Muscle of leg (tissue), 11 donors: ENCODE results near the gene LRFN4. TPM values are rescaled to one million over a fixed set of nuclear protein-coding genes. Genes with fewer than 3 reads are reported as not detected.
A peak's percentile ranks its signal among the peaks of the same experiment; 100 is the strongest.

Source experiments
- DNase-seq: peaks from one replicate; pipeline ENCODE4 v3.0.0; 2013
- H3K27ac ChIP-seq: one replicate; pipeline ENCODE4 v1.5.1; 2013; ENCODE audit warnings: mild to moderate bottlenecking, low read length, control low read depth
- H3K27me3 ChIP-seq: one replicate; pipeline ENCODE4 v1.6.1; 2013; ENCODE audit warnings: low read length; ENCODE audit not compliant: control insufficient read depth, insufficient read depth
- H3K36me3 ChIP-seq: one replicate; pipeline ENCODE4 v1.6.1; 2013; ENCODE audit warnings: low read length; ENCODE audit not compliant: control insufficient read depth, insufficient read depth
- H3K4me1 ChIP-seq: one replicate; pipeline ENCODE4 v1.6.1; 2013; ENCODE audit warnings: low read length; ENCODE audit not compliant: control insufficient read depth, insufficient read depth
- H3K4me3 ChIP-seq: one replicate; pipeline ENCODE4 v1.5.1; 2013; ENCODE audit warnings: low read length, control low read depth
- H3K9me3 ChIP-seq: replicated peaks from 2 replicates; pipeline ENCODE4 v1.6.1; 2013; ENCODE audit warnings: low read depth, low read length; ENCODE audit not compliant: control insufficient read depth
- WGBS: methylation state at CpG from one replicate; pipeline ENCODE4 v1.1.5; 2013; ENCODE audit warnings: missing lambda C conversion rate; ENCODE audit not compliant: insufficient coverage; 5-methylcytosine and 5-hydroxymethylcytosine counted together
- polyA plus RNA-seq, 8 donors: library from polyadenylated mRNA; unstranded; fragments of 120-200 nt; gene quantifications; one replicate each; pipeline versions ENCODE4 v1.2.1 to v1.2.3, GENCODE V29; 2013; ENCODE audit warnings: inconsistent platforms in 1 of 8, low replicate concordance in 1 of 8; ENCODE audit not compliant: insufficient read length in 8 of 8, insufficient read depth in 1 of 8
- total RNA-seq: library from RNA; stranded (reverse); fragments of 120-200 nt; gene quantifications from one replicate; pipeline ENCODE4 v1.2.4, GENCODE V29; 2013

The LRFN4 gene
- total and polyA plus RNA-seq, 9 donors, result 24.0 to 35.7 (median 31.5) TPM

GRCh38 chr11:66857234-66857926, 516 bp downstream of the LRFN4 start:
- H3K27me3 ChIP-seq, result no peaks in the 10 kb centered on the region
- H3K4me3 ChIP-seq, result peak overlapping the region; percentile 39
- DNase-seq, result no peak
- H3K36me3 ChIP-seq, result peaks cover 25% of the 10 kb centered on the region
- H3K4me1 ChIP-seq, result peaks cover 22% of the 10 kb centered on the region
- no peaks in the 10 kb centered on the region for H3K9me3 ChIP-seq
- H3K27ac ChIP-seq, result peak overlapping the region; percentile 35
- 55% methylated on average over 28 of the region's 47 CpGs for WGBS

GRCh38 chr11:66857927-66858185, 992 bp downstream of the LRFN4 start:
- Histone ChIP-seq H3K27me3 (no peaks in the 10 kb centered on the region), H3K4me3 (no peak overlapping the region), H3K4me1 (peaks cover 22% of the 10 kb centered on the region), H3K27ac (no peak overlapping the region), H3K9me3 (no peaks in the 10 kb centered on the region), H3K36me3 (peaks cover 28% of the 10 kb centered on the region)
- 89% methylated on average over 19 of the region's 19 CpGs for WGBS
- DNase-seq, result no peak

GRCh38 chr11:66858186-66858938, 1.5 kb downstream of the LRFN4 start:
- Histone ChIP-seq H3K4me1 (peaks cover 24% of the 10 kb centered on the region), H3K4me3 (no peak overlapping the region), H3K27me3 (no peaks in the 10 kb centered on the region), H3K9me3 (no peaks in the 10 kb centered on the region), H3K27ac (no peak overlapping the region), H3K36me3 (peaks cover 28% of the 10 kb centered on the region)
- 91% methylated on average over 62 of the region's 62 CpGs for WGBS
- no peak for DNase-seq

- Histone ChIP-seq H3K4me1 (peaks cover 32% of the 10 kb centered on the region), H3K36me3 (peaks cover 28% of the 10 kb centered on the region), H3K27me3 (no peaks in the 10 kb centered on the region), H3K9me3 (no peaks in the 10 kb centered on the region), H3K27ac (no peak overlapping the region), H3K4me3 (no peak overlapping the region)
- DNase-seq, result no peak
- WGBS, result 85% methylated on average over 22 of the region's 29 CpGs
Observed at GRCh38 chr11:66858939-66859685, 2.2 kb downstream of the LRFN4 start.

- H3K9me3 ChIP-seq, result no peaks in the 10 kb centered on the region
- peaks cover 37% of the 10 kb centered on the region for H3K4me1 ChIP-seq
- no peak for DNase-seq
- 78% methylated on average over 26 of the region's 41 CpGs for WGBS
- no peaks in the 10 kb centered on the region for H3K27me3 ChIP-seq
- H3K4me3 ChIP-seq, result no peak overlapping the region
- H3K36me3 ChIP-seq, result peaks cover 28% of the 10 kb centered on the region
- H3K27ac ChIP-seq, result no peak overlapping the region
Observed at GRCh38 chr11:66859686-66860448, 3.0 kb downstream of the LRFN4 start.

GRCh38 chr11:66860449-66860831, 3.6 kb downstream of the LRFN4 start:
- 68% methylated on average over 18 of the region's 18 CpGs for WGBS
- no peak for DNase-seq
- no peaks in the 10 kb centered on the region for H3K9me3 ChIP-seq
- no peaks in the 10 kb centered on the region for H3K27me3 ChIP-seq
- H3K36me3 ChIP-seq, result peaks cover 28% of the 10 kb centered on the region
- no peak overlapping the region for H3K4me3 ChIP-seq
- H3K4me1 ChIP-seq, result peaks cover 37% of the 10 kb centered on the region
- H3K27ac ChIP-seq, result no peak overlapping the region

- Histone ChIP-seq H3K27me3 (no peaks in the 10 kb centered on the region), H3K4me1 (peaks cover 39% of the 10 kb centered on the region), H3K36me3 (peaks cover 28% of the 10 kb centered on the region), H3K9me3 (no peaks in the 10 kb centered on the region), H3K27ac (no peak overlapping the region), H3K4me3 (no peak overlapping the region)
- 83% methylated on average over 28 of the region's 32 CpGs for WGBS
- DNase-seq, result no peak
Observed at GRCh38 chr11:66861038-66861773, 4.3 kb downstream of the LRFN4 start.

GRCh38 chr11:66861774-66862558, 5.1 kb downstream of the LRFN4 start:
- Histone ChIP-seq H3K9me3 (no peaks in the 10 kb centered on the region), H3K4me3 (no peak overlapping the region), H3K36me3 (peaks cover 28% of the 10 kb centered on the region), H3K4me1 (peaks cover 47% of the 10 kb centered on the region), H3K27ac (no peak overlapping the region), H3K27me3 (no peaks in the 10 kb centered on the region)
- DNase-seq, result no peak
- WGBS, result 87% methylated on average over 22 of the region's 30 CpGs

GRCh38 chr11:66862559-66863037, 5.7 kb downstream of the LRFN4 start:
- 86% methylated on average over 10 of the region's 11 CpGs for WGBS

More at GRCh38 chr11:66862559-66863037, 5.7 kb downstream of the LRFN4 start:
- no peaks in the 10 kb centered on the region for H3K9me3 ChIP-seq
- peaks cover 28% of the 10 kb centered on the region for H3K36me3 ChIP-seq
- H3K4me3 ChIP-seq, result no peak overlapping the region
- H3K27me3 ChIP-seq, result no peaks in the 10 kb centered on the region
- H3K4me1 ChIP-seq, result peaks cover 50% of the 10 kb centered on the region
- H3K27ac ChIP-seq, result no peak overlapping the region
- no peak for DNase-seq
